DOHH2 (cell line): Measurements from ENCODE around the gene FBXW5.

ENCODE experiments used
- H3F3A ChIP-seq: fragments of 200-600 bp; sonication (generic), shearing (Covaris generic); 2 replicates; pipeline ENCODE4 v1.6.0; 2016; ENCODE audit warnings: antibody characterized with exemption, mild to moderate bottlenecking; ENCODE audit not compliant: control insufficient read depth, insufficient read depth
- H3K27ac ChIP-seq: fragments of 200-600 bp; sonication (generic); 2 replicates; pipeline ENCODE4 v1.5.1; 2014; ENCODE audit warnings: low read depth, mild to moderate bottlenecking, low read length, moderate library complexity
- H3K27me3 ChIP-seq: fragments of 200-600 bp; sonication (generic); 2 replicates; pipeline ENCODE4 v1.6.1; 2014; ENCODE audit warnings: mild to moderate bottlenecking, low read length, mixed read lengths; ENCODE audit not compliant: control insufficient read depth
- H3K36me3 ChIP-seq: fragments of 200-600 bp; sonication (generic); 2 replicates; pipeline ENCODE4 v1.6.1; 2014; ENCODE audit warnings: mild to moderate bottlenecking, low read length, moderate library complexity, mixed read lengths; ENCODE audit not compliant: control insufficient read depth
- H3K4me1 ChIP-seq: fragments of 200-600 bp; sonication (generic); 2 replicates; pipeline ENCODE4 v1.6.1; 2014; ENCODE audit warnings: mild to moderate bottlenecking, low read length, mixed read lengths; ENCODE audit not compliant: control insufficient read depth
- H3K4me2 ChIP-seq: fragments of 200-600 bp; sonication (generic); 2 replicates; pipeline ENCODE4 v1.6.0; 2014; ENCODE audit warnings: mild to moderate bottlenecking, low read length, moderate library complexity
- H3K4me3 ChIP-seq: fragments of 200-600 bp; sonication (generic); 2 replicates; pipeline ENCODE4 v1.5.1; 2014; ENCODE audit warnings: mild to moderate bottlenecking, low read length, mixed read lengths
- H3K79me2 ChIP-seq: fragments of 200-600 bp; sonication (generic); 2 replicates; pipeline ENCODE4 v1.6.1; 2014; ENCODE audit warnings: mild to moderate bottlenecking, low read length, mixed read lengths; ENCODE audit not compliant: control insufficient read depth
- H3K9me2 ChIP-seq: fragments of 200-600 bp; sonication (generic); replicated peaks from 2 replicates; pipeline ENCODE4 v1.6.1; 2014; ENCODE audit warnings: mild to moderate bottlenecking, low read length, mixed read lengths; ENCODE audit not compliant: control insufficient read depth
- H3K9me3 ChIP-seq: fragments of 200-600 bp; sonication (generic); 2 replicates; pipeline ENCODE4 v1.6.1; 2014; ENCODE audit warnings: antibody characterized with exemption, low read length, mixed read lengths; ENCODE audit not compliant: control insufficient read depth, insufficient read depth
- H4K20me1 ChIP-seq: fragments of 200-600 bp; sonication (generic); 2 replicates; pipeline ENCODE4 v1.6.0; 2014; ENCODE audit warnings: low read depth, mild to moderate bottlenecking, antibody characterized with exemption, low read length, moderate library complexity; ENCODE audit not compliant: control insufficient read depth, insufficient read depth
- CTCF ChIP-seq: fragments of 200-600 bp; sonication (generic); IDR thresholded peaks from one replicate; pipeline ENCODE4 v1.5.1; 2014; ENCODE audit warnings: antibody characterized with exemption, mild to moderate bottlenecking, low read depth, low read length; ENCODE audit not compliant: poor library complexity, severe bottlenecking
- EZH2phosphoT487 ChIP-seq: fragments of 200-600 bp; sonication (generic); IDR thresholded peaks from 2 replicates; pipeline ENCODE4 v1.6.1; 2017; ENCODE audit warnings: borderline replicate concordance, mild to moderate bottlenecking, antibody characterized with exemption, low read length, moderate library complexity, mixed read lengths

The FBXW5 gene

GRCh38 chr9:136957901-136958300, 13.4 kb upstream of the FBXW5 start:
- Histone ChIP-seq H3K4me1 (no peaks in the 10 kb centered on the region), H3K36me3 (no peaks in the 10 kb centered on the region), H3K9me3 (no peaks in the 10 kb centered on the region), H3K27ac (no peak overlapping the region), H4K20me1 (no peaks in the 10 kb centered on the region), H3F3A (no peaks in the 10 kb centered on the region), H3K4me3 (no peak overlapping the region), H3K9me2 (no peaks in the 10 kb centered on the region), H3K27me3 (no peaks in the 10 kb centered on the region), H3K79me2 (no peaks in the 10 kb centered on the region), H3K4me2 (no peak overlapping the region)
- no peak for TF ChIP-seq CTCF
- TF ChIP-seq EZH2phosphoT487: no peak

DNA sequence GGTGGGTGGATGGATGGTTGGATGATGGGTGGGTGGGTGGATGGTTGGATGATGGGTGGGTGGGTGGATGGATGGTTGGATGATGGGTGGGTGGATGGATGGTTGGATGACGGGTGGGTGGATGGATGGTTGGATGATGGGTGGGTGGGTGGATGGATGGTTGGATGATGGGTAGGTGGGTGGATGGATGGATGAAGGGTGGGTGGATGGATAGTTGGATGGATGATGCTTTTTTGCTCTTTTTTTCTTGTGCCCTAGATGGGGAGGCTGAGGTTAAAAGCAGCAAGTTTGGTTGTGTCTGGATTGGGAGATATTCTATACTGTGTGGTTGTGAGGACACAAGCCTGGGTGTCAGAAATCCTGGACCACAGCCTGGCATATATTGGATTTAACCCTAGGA, 12.9 kb upstream of the FBXW5 start:
- Histone ChIP-seq H3K9me2 (no peaks in the 10 kb centered on the region), H3K27ac (no peak overlapping the region), H3K9me3 (no peaks in the 10 kb centered on the region), H3K79me2 (no peaks in the 10 kb centered on the region), H3K4me3 (no peak overlapping the region), H3K27me3 (no peaks in the 10 kb centered on the region), H4K20me1 (no peaks in the 10 kb centered on the region), H3F3A (no peaks in the 10 kb centered on the region), H3K4me2 (no peak overlapping the region), H3K36me3 (no peaks in the 10 kb centered on the region), H3K4me1 (no peaks in the 10 kb centered on the region)
- TF ChIP-seq EZH2phosphoT487 (no peak), CTCF (no peak)

DNA sequence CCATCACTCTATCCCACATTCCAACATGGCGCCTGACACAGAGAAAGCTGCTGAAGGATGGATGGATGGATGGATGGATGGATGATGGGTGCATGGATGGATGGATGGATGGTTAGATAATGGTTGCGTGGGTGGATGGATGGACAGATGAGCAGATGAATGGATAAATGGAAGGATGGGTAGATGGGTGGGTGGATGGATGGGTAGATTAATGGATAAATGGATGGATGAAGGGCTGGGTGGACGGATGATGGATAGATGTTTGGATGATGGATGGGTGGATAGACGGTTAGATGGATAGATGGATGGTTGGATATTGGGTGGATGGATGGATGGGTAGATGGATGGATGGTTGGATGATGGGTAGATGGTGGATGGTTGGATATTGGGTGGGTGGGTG, 12.1 kb upstream of the FBXW5 start:
- Histone ChIP-seq H4K20me1 (no peaks in the 10 kb centered on the region), H3K36me3 (no peaks in the 10 kb centered on the region), H3K79me2 (no peaks in the 10 kb centered on the region), H3K4me1 (no peaks in the 10 kb centered on the region), H3K27me3 (no peaks in the 10 kb centered on the region), H3K27ac (no peak overlapping the region), H3K4me2 (no peak overlapping the region), H3K9me3 (no peaks in the 10 kb centered on the region), H3K9me2 (no peaks in the 10 kb centered on the region), H3F3A (no peaks in the 10 kb centered on the region), H3K4me3 (no peak overlapping the region)
- TF ChIP-seq CTCF: no peak
- no peak for TF ChIP-seq EZH2phosphoT487

GRCh38 chr9:136955943-136956335, 11.4 kb upstream of the FBXW5 start:
- H3K36me3 ChIP-seq: no peaks in the 10 kb centered on the region
- no peak overlapping the region for H3K27ac ChIP-seq
- no peaks in the 10 kb centered on the region for H3F3A ChIP-seq
- no peak overlapping the region for H3K4me2 ChIP-seq
- H3K9me2 ChIP-seq: no peaks in the 10 kb centered on the region
- no peaks in the 10 kb centered on the region; the same call in 1 of the 2 replicates for H3K4me1 ChIP-seq
- H3K27me3 ChIP-seq: no peaks in the 10 kb centered on the region
- no peaks in the 10 kb centered on the region for H3K79me2 ChIP-seq
- H4K20me1 ChIP-seq: no peaks in the 10 kb centered on the region
- H3K9me3 ChIP-seq: no peaks in the 10 kb centered on the region
- no peak for TF ChIP-seq EZH2phosphoT487
- TF ChIP-seq CTCF: no peak
- no peak overlapping the region for H3K4me3 ChIP-seq
